AG04449 (cell line): ENCODE measurements around the gene SLC25A12.

ENCODE experiments used
- CTCF ChIA-PET: fragments of 350-600 bp; formaldehyde crosslinking; extraction: SDS; loops from one replicate; lab custom pipeline; 2021; ENCODE audit warnings: antibody characterized with exemption; lab: Yijun Ruan, JAX
- POLR2A ChIA-PET: fragments of 400-600, 350-600 bp; formaldehyde crosslinking; extraction: SDS; loops from one replicate; lab custom pipeline; 2020; ENCODE audit warnings: antibody characterized with exemption, inconsistent platforms; lab: Yijun Ruan, JAX
- DNase-seq: peaks from one replicate; pipeline ENCODE4 v3.0.0-alpha.2; 2010; ENCODE audit warnings: low read depth, low spot score
- H3K4me3 ChIP-seq: 2 replicates; pipeline ENCODE4 v1.5.1; 2011; ENCODE audit warnings: low read depth, mild to moderate bottlenecking, control low read depth, low read length
- TF ChIP-seq, protein P1 (sequence below): IDR thresholded peaks from one replicate; pipeline ENCODE4 v1.5.1; 2011; ENCODE audit warnings: mild to moderate bottlenecking, moderate library complexity, low read length, control low read depth, inconsistent platforms; ENCODE audit not compliant: insufficient read depth; ENCODE audit errors: missing control alignments

The SLC25A12 gene

DNA sequence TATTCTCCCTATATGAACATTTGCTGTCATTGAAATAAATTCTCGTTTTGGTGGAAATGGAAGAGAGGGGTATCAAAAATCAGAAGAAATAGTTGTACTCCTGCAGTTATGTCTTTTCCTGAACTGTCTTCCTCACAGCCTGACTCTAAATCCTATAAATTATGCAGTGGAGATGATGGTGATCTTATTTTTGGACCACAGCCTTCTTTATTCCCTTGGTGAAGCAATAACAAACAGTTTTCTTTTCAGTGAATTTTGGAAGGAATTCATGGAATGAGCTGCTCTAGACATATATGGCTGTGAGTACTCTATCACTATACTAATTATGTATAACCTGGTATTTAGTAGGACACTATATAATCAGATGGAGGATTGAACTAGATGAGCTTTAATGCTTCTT, 1.7 kb upstream of the SLC25A12 start:
- TF ChIP-seq, protein P1, sequence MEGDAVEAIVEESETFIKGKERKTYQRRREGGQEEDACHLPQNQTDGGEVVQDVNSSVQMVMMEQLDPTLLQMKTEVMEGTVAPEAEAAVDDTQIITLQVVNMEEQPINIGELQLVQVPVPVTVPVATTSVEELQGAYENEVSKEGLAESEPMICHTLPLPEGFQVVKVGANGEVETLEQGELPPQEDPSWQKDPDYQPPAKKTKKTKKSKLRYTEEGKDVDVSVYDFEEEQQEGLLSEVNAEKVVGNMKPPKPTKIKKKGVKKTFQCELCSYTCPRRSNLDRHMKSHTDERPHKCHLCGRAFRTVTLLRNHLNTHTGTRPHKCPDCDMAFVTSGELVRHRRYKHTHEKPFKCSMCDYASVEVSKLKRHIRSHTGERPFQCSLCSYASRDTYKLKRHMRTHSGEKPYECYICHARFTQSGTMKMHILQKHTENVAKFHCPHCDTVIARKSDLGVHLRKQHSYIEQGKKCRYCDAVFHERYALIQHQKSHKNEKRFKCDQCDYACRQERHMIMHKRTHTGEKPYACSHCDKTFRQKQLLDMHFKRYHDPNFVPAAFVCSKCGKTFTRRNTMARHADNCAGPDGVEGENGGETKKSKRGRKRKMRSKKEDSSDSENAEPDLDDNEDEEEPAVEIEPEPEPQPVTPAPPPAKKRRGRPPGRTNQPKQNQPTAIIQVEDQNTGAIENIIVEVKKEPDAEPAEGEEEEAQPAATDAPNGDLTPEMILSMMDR = no peak
- ChIA-PET POLR2A (no interaction called here), CTCF (no interaction called here)
- no peak for DNase-seq
- no peak overlapping the region for H3K4me3 ChIP-seq

- H3K4me3 ChIP-seq = peak overlapping the region; percentile 78
- CTCF ChIA-PET = no interaction called here
- POLR2A ChIA-PET = interaction anchor here (0.7 to 1.7 kb wide), 3 partner anchors 28 to 208 kb away, joined by 3 to 7 read pairs (median 6); partner anchors contain the start of genes DLX1, DLX2 and HAT1
- TF ChIP-seq, protein P1 = no peak
- no peak for DNase-seq
Observed at GRCh38 chr2:171894612-171894947, 536 bp upstream of the SLC25A12 start.

DNA sequence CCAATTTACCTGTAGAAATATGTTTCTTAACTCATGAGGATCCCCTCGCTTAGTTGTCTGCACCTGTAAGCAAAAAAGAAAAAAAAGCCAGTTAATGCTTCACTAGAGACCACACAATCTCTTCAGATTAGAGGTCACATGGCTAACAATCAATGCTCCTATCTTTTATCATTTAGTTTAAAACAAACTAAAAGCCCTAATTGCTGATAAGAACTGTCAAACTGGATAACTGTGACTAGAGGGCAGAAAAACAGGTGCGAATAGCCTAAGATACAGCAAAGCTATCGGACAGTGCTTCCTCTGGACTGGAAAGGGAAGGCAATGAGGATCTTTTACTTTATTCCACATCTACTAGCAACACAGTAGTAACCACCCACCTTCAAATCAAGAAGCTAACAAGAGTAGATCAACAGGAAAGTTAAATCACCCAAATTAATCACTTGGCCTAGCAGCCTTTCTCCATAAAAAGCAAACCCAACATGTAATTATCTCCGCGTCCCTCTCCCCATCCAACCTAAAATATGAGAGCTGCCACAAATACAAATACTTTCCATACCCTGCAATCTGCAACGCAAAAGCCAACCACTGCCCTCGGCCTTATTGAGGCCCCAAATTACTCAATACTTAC, 734 bp downstream of the SLC25A12 start:
- ChIA-PET POLR2A (interaction anchor here (1.0 to 1.7 kb wide), 3 partner anchors 8 to 209 kb away, joined by 3 to 7 read pairs (median 6); partner anchors contain the start of genes DLX1 and DLX2), CTCF (interaction anchor here (0.8 to 2.4 kb wide), 7 partner anchors 10 to 214 kb away, joined by 3 to 9 read pairs (median 4); no protein-coding TSS in a partner anchor)
- TF ChIP-seq, protein P1 = no peak
- no peak for DNase-seq
- peak overlapping the region; percentile 78 for H3K4me3 ChIP-seq

GRCh38 chr2:171889808-171890207, 4.2 kb downstream of the SLC25A12 start:
- ChIA-PET POLR2A (no interaction called here), CTCF (interaction anchor here (0.7 kb wide), 1 partner anchor 238 kb away, joined by 3 read pairs; no protein-coding TSS in a partner anchor)
- H3K4me3 ChIP-seq = no peak overlapping the region
- TF ChIP-seq, protein P1 = no peak
- DNase-seq = no peak

DNA sequence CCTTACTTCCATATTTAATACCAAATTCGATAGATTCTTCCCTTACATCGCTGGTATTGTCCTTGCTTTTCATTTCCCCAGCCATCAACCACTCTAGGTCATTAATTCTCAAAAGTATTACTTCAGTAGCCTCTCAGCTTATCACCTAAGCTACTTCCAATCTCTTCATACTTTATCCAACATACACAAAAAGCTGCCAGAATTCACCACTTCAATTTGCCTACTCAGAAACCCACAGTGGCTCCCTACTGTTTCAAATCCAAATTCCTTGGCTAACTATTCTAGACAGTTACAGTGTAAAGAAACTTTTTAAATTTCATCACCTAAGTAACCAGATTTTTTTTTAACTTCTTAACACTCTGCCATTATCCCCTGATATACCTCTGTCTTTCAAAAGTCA, 4.7 kb downstream of the SLC25A12 start:
- no peak overlapping the region for H3K4me3 ChIP-seq
- CTCF ChIA-PET = no interaction called here
- TF ChIP-seq, protein P1 = no peak
- no peak for DNase-seq
- POLR2A ChIA-PET = no interaction called here

GRCh38 chr2:171883275-171883893, 10.7 kb downstream of the SLC25A12 start:
- no peak for DNase-seq
- ChIA-PET POLR2A (interaction anchor here (0.7 kb wide), 1 partner anchor 196 kb away, joined by 4 read pairs; the partner anchor contains the start of gene DYNC1I2), CTCF (interaction anchor here (1.3 to 1.5 kb wide), 2 partner anchors 9 to 15 kb away, joined by 3 to 7 read pairs; no protein-coding TSS in a partner anchor)
- H3K4me3 ChIP-seq = no peak overlapping the region
- TF ChIP-seq, protein P1 = no peak
